ENCODE results near the gene ACSL3.

GRCh38 chr2:222865301-222865700 lies 4.5 kb downstream of the ACSL3 start:
- TF ChIP-seq CTCF (conservative IDR thresholded peaks at IDR 0.05; ENCODE audit: low read length): no peak
- no peak for TF ChIP-seq EZH2phosphoT487 (IDR thresholded peaks at IDR 0.05; ENCODE audit: borderline replicate concordance)

Measured in Loucy (cell line).